ENCODE data around the gene DDX53.

DDX53 gene

DNA sequence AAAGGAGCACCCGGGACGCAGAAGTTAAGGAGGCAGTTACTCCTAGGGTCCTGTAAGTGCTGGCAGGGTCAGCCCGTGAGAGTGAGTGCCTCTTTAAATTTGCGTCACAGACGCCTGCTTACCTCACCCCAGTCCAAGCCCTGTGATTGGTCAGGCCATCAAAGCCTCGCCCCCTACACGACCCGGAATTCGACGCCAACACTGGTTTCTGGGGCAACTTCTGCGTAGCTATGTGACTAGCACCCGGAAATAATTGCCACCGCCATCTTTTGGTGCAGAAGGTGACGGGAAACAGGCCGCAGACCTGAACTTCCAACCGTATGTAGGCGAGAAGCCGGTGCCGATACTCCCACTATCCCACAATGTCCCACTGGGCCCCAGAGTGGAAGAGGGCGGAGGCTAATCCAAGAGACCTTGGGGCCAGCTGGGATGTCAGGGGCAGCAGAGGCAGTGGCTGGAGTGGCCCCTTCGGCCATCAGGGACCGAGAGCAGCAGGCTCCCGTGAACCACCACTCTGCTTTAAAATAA lies at the start of gene DDX53:
TSS of gene DDX53 (plus strand) at position 265 of the 528 bp plus-strand sequence. CDS start at position 363, 98 bp downstream.
- H3K27me3 Mint-ChIP-seq, result no peaks in the 10 kb centered on the region
- no peaks in the 10 kb centered on the region for H3K4me1 Mint-ChIP-seq (ENCODE audit: low read depth)
- H3K9me3 Mint-ChIP-seq, result no peaks in the 10 kb centered on the region

DNA sequence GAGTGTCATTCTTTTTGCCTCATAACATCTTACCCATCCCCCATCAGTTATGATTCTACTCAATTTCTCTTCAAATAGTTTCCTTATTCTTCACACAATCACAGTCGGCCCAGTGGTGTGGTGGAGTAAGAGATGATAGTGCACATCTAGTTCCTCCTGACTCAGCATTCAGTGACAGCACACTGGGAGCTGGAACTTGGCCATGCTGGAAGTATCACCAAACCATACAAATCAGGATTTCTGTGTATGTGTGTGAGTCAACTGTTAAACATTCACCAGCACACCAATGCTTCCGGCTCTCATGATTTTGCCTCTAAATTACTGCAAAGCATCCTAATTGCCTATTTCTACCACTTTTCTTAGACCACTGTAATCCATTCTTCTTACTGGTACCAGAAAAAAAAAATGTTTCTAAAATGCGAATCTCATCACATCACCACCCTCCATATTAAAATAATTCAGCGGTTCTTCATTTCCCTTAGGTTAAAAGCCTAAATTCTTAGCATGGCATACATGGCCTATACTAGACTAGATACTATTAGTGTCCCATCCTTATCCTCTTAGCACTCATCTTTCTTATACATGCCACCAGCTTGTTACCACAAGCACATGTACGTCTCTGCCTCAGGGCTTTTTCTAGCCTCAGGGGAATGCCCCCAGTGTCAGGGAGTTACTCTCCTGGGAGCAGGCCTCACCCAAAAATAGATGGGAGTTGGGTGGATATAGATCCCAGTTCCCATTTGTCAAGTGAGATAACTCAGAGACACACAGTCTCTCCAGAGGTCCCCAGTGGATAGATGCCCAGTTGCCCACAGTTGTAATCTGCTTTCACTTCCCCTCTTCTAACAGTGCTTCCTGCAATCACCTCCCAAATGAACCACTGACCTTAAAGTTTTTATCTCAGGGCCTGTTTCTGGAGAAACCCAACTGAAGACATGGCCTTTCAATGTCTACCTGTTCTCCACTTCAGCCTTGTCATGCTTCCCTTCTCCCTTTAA lies 49.2 kb upstream of the DDX53 start:
- Mint-ChIP-seq H3K27me3 (no peaks in the 10 kb centered on the region), H3K4me3 (no peak overlapping the region), H3K36me3 (ENCODE audit: low read depth) (no peaks in the 10 kb centered on the region), H3K4me1 (ENCODE audit: low read depth) (no peaks in the 10 kb centered on the region), H3K27ac (no peak overlapping the region), H3K9me3 (no peaks in the 10 kb centered on the region)

More for the DNA sequence above, at the start of gene DDX53:
- no peak within 1 kb of the TSS for H3K27ac Mint-ChIP-seq
- H3K36me3 Mint-ChIP-seq (ENCODE audit: low read depth), result no peaks in the 10 kb centered on the region
- H3K4me3 Mint-ChIP-seq, result no peak within 1 kb of the TSS

DNA sequence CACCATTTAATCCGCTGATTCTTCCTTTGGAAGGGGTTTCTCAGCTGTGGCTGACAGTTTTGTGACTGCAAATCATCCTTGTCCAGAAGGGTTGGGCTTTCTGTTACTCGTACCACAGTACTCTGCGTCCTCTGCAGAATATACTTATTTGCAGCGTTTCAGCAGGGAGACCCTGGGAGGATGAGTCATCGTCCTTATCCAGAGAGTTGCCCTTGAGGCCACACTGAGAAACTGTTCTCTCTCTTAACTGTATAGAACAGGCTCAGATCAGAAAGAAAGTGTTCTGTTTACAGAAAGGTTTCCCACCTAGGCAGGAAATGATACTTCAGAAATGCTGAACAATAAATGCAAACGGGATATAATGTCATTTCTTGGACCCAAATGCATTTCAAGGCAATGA lies 47.8 kb upstream of the DDX53 start:
- no peaks in the 10 kb centered on the region for H3K4me1 Mint-ChIP-seq (ENCODE audit: low read depth)
- no peak overlapping the region for H3K4me3 Mint-ChIP-seq
- H3K27ac Mint-ChIP-seq, result no peak overlapping the region
- no peaks in the 10 kb centered on the region for H3K27me3 Mint-ChIP-seq
- no peaks in the 10 kb centered on the region for H3K36me3 Mint-ChIP-seq (ENCODE audit: low read depth)
- no peaks in the 10 kb centered on the region for H3K9me3 Mint-ChIP-seq

DNA sequence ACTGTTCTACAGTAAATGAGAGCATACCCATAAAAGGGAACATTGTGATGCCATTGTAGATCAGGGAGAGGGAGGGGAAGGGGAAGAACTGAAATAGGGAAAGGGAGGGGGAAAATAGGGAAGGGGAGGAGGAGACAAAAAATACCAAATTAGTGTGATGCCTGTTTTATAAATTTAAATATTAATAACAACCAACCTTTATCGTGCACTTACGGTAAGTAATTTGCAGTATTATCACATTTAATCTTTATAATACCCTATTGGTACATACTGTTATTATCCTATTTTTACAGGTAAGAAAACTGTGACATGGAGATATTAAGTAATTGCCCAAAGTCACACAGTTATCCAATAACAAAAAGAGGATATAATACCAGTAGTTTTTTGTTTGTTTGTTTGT lies 41.5 kb upstream of the DDX53 start:
- Mint-ChIP-seq H3K4me1 (ENCODE audit: low read depth) (no peaks in the 10 kb centered on the region), H3K27ac (no peak overlapping the region), H3K27me3 (no peaks in the 10 kb centered on the region), H3K9me3 (no peaks in the 10 kb centered on the region), H3K4me3 (no peak overlapping the region), H3K36me3 (ENCODE audit: low read depth) (no peaks in the 10 kb centered on the region)

DNA sequence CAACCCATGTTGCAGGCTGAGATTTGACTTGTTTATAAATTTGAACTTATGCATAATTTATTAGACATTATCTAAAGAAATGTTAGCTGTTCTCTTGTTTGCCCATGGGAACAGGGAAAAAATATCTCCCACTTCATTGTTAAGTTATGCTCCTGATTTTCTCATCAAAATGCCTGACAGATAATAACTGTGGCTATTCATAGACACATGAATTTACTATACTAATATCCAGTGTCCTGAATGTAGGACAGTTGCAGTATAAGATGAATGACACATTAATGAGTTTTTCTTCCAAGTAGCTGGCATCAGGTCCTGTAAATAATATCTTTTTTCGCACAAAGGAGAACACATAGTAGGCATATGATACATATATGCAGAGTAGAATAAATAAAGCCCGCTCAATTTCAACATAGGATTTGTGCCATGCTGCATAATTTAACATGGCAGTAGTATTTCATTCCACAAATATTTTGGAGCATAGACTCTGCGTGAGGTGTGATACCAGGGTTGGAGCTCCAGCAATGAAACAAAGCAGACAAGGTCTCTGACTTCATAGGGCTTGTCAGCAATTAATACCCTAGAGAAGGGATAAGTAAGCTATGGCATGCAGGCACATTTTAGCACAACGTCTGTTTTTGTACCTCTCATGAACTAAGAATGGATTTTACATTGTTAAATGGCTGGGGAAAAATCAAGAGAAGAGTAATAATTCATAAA lies 40.4 kb upstream of the DDX53 start:
- no peaks in the 10 kb centered on the region for H3K9me3 Mint-ChIP-seq
- no peaks in the 10 kb centered on the region for H3K4me1 Mint-ChIP-seq (ENCODE audit: low read depth)
- H3K27ac Mint-ChIP-seq, result no peak overlapping the region
- no peaks in the 10 kb centered on the region for H3K36me3 Mint-ChIP-seq (ENCODE audit: low read depth)
- no peaks in the 10 kb centered on the region for H3K27me3 Mint-ChIP-seq
- H3K4me3 Mint-ChIP-seq, result no peak overlapping the region

DNA sequence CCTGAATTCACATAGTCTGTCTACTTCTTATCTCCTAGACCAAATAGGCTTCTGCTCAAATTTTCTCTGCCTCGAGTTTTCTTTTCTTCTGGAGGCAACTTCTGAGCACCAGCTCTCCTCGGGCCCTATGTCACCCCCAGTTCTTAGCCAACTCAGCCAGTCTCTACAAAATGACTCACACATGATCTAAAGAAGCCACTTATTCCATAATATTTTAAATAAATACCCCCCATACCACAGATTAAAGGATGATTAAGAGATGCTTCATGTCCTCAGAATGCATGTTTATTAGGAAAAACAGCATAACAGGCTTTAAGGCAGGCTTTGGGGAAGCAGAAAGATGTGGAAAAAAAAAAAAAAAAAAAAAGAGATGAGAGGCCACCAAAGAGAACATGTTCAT lies 36.6 kb upstream of the DDX53 start:
- no peaks in the 10 kb centered on the region for H3K4me1 Mint-ChIP-seq (ENCODE audit: low read depth)
- no peak overlapping the region for H3K4me3 Mint-ChIP-seq
- H3K9me3 Mint-ChIP-seq, result no peaks in the 10 kb centered on the region
- H3K27ac Mint-ChIP-seq, result no peak overlapping the region
- H3K36me3 Mint-ChIP-seq (ENCODE audit: low read depth), result no peaks in the 10 kb centered on the region
- H3K27me3 Mint-ChIP-seq, result no peaks in the 10 kb centered on the region

DNA sequence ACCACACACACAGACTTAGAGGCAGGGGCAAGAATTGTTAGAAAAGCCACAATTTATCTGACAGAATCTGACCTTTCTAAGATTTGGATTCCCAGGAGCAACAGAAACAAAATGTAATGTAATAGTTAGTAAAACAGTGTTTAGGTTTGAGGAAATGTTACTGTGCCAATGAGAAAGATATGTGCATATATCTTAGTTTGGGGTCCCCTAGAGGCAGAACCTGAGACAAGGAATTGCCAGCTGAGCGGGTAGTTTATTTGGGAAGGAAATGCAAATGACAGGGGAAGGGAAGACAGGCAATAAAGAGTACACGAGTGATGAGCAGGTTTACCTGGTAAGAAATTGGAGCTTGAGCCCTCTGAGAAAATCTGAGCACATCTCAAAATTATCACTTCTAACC lies 31.3 kb upstream of the DDX53 start:
- Mint-ChIP-seq H3K9me3 (no peaks in the 10 kb centered on the region), H3K27ac (no peak overlapping the region), H3K27me3 (no peaks in the 10 kb centered on the region), H3K36me3 (ENCODE audit: low read depth) (no peaks in the 10 kb centered on the region), H3K4me3 (no peak overlapping the region), H3K4me1 (ENCODE audit: low read depth) (no peaks in the 10 kb centered on the region)

DNA sequence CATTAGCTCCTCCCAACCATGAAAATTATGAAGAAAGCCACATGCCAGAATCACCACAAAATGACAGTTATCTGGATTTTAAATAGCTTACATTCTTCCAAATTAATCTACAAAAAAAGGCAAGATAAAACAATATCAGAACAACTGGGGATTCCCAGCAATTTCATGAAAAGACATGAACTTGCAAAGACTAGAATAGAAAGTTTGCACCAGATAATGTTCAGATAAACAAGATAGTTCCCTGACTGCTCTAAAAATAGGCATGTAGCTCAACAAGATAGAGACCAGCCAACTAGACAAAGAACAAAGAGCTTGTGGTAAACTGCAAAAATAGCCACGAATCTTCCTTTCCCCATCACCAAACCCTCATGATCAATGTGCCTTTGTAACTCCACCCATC lies 30.3 kb upstream of the DDX53 start:
- Mint-ChIP-seq H3K4me1 (ENCODE audit: low read depth) (no peaks in the 10 kb centered on the region), H3K36me3 (ENCODE audit: low read depth) (no peaks in the 10 kb centered on the region), H3K4me3 (no peak overlapping the region), H3K27ac (no peak overlapping the region), H3K9me3 (no peaks in the 10 kb centered on the region), H3K27me3 (no peaks in the 10 kb centered on the region)

DNA sequence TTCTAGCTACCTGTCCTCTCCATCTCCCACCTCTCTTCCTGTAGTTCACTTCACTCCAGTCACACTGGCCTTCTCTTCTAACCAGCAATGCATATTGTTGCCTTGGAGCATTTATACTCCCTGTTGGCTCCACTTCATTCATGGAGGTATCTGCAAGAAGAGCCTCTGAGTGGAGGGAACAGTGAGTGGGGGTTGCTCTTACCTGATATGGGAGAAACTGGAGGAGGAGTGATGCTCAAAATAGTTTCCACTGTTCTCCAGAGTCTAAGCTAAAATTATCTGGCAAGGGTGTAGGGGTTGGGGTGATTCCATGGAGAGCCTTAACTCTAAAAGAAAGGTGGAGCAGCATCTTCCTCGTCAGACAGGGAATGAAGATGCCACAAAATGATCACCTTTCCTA lies 28.9 kb upstream of the DDX53 start:
- H3K36me3 Mint-ChIP-seq (ENCODE audit: low read depth), result no peaks in the 10 kb centered on the region
- H3K9me3 Mint-ChIP-seq, result no peaks in the 10 kb centered on the region
- H3K4me1 Mint-ChIP-seq (ENCODE audit: low read depth), result no peaks in the 10 kb centered on the region
- no peaks in the 10 kb centered on the region for H3K27me3 Mint-ChIP-seq
- H3K27ac Mint-ChIP-seq, result no peak overlapping the region
- no peak overlapping the region for H3K4me3 Mint-ChIP-seq

DNA sequence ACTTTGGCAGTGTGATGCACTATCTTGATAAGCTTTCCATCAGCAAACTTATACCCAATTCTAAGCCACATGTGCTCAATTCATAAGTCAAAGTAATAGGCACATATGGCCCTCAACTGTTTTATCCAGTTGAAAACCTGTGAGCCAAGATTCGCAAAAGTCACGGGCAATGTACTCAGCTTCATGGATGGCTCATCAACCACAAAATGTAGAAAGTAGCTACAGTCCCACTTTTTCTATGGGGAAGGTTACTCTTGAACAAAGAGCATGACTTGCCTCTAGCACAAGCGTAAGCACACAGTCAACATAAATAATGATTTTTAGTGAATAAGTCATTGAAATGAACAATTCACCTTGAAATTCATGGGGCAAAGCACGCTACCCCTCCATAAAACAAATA lies 25.1 kb upstream of the DDX53 start:
- H3K4me1 Mint-ChIP-seq (ENCODE audit: low read depth), result no peaks in the 10 kb centered on the region
- H3K9me3 Mint-ChIP-seq, result no peaks in the 10 kb centered on the region
- no peak overlapping the region for H3K4me3 Mint-ChIP-seq
- H3K27me3 Mint-ChIP-seq, result no peaks in the 10 kb centered on the region
- H3K36me3 Mint-ChIP-seq (ENCODE audit: low read depth), result no peaks in the 10 kb centered on the region
- no peak overlapping the region for H3K27ac Mint-ChIP-seq

DNA sequence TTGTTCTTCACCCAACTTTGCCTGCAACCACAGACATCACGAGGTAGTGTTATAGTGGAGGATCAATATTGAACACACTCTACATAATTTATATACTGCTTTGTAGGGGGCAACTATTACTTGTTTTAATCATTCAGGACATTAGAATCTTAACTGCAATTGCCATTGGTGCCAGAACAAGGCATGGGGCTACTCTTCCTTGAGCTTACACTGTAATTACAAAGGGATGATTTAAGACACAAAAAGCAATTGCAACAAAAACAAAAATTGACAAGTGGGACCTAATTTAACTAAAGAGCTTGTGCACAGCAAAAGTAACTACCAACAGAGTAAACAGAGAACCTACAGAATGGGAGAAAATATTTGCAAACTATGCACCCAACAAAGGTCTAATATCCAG lies 24.0 kb upstream of the DDX53 start:
- no peaks in the 10 kb centered on the region for H3K4me1 Mint-ChIP-seq (ENCODE audit: low read depth)
- H3K9me3 Mint-ChIP-seq, result no peaks in the 10 kb centered on the region
- no peaks in the 10 kb centered on the region for H3K36me3 Mint-ChIP-seq (ENCODE audit: low read depth)
- no peak overlapping the region for H3K4me3 Mint-ChIP-seq
- H3K27ac Mint-ChIP-seq, result no peak overlapping the region
- no peaks in the 10 kb centered on the region for H3K27me3 Mint-ChIP-seq

DNA sequence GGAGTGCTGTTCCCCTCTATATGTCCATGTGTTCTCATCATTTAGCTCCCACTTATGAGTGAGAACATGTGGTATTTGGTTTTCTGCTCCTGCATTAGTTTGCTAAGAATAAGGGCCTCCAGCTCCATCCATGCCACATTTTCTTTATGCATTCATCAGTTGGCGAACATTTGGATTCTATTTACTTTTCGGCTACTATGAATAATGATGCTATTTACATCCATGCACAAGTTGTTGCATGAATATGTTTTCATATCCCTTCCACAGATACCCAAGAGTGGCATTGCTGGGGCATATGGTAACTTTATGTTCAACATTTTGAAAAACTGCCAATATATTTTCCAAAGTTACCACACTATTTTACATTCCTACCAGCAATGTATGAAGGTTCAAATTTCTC lies 13.8 kb upstream of the DDX53 start:
- Mint-ChIP-seq H3K4me3 (no peak overlapping the region), H3K27ac (no peak overlapping the region), H3K9me3 (no peaks in the 10 kb centered on the region), H3K4me1 (ENCODE audit: low read depth) (no peaks in the 10 kb centered on the region), H3K36me3 (ENCODE audit: low read depth) (no peaks in the 10 kb centered on the region), H3K27me3 (peaks cover 3% of the 10 kb centered on the region)

DNA sequence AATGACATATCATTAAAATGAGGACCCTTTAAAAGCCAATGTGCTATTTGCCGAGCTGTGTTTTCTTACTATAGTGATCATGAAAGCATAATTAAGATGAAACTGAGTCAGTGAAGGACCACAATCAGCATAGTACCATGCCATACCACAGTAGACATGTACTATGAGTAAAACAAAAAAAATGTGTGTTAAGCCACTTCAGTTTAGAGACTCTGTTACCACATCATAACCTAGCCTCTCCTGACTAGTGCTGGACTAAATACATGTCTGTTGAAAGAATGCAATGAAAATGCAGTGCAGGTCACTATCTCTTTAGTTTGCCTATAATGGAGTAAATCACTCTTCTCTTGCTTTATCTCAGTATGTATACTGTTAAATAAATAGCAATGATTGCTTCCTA lies 12.3 kb upstream of the DDX53 start:
- Mint-ChIP-seq H3K4me1 (ENCODE audit: low read depth) (no peaks in the 10 kb centered on the region), H3K36me3 (ENCODE audit: low read depth) (no peaks in the 10 kb centered on the region), H3K9me3 (no peaks in the 10 kb centered on the region), H3K27me3 (peaks cover 3% of the 10 kb centered on the region), H3K4me3 (no peak overlapping the region), H3K27ac (no peak overlapping the region)

DNA sequence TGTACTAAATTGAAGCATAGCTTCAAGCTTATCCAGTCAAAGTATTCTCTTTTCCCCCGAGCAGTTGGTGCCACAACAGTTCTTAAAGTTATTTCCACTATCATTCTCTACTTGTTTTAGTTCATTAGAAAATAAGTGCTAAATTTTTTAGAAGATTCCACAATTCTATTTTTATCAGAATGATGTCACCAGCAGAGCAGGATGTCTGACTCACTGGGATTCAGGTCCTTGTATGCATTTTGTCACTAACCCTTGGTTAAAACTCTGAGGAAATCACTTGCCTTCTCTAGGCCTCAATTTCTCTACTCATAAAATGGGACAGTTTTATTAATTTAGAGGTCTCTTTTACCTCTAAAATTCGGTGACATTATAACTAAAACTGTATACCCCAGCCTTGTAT lies 3.4 kb downstream of the DDX53 start:
- Mint-ChIP-seq H3K4me1 (ENCODE audit: low read depth) (no peaks in the 10 kb centered on the region), H3K9me3 (peaks cover 4% of the 10 kb centered on the region), H3K36me3 (ENCODE audit: low read depth) (no peaks in the 10 kb centered on the region), H3K27ac (no peak overlapping the region), H3K27me3 (no peaks in the 10 kb centered on the region), H3K4me3 (no peak overlapping the region)

DNA sequence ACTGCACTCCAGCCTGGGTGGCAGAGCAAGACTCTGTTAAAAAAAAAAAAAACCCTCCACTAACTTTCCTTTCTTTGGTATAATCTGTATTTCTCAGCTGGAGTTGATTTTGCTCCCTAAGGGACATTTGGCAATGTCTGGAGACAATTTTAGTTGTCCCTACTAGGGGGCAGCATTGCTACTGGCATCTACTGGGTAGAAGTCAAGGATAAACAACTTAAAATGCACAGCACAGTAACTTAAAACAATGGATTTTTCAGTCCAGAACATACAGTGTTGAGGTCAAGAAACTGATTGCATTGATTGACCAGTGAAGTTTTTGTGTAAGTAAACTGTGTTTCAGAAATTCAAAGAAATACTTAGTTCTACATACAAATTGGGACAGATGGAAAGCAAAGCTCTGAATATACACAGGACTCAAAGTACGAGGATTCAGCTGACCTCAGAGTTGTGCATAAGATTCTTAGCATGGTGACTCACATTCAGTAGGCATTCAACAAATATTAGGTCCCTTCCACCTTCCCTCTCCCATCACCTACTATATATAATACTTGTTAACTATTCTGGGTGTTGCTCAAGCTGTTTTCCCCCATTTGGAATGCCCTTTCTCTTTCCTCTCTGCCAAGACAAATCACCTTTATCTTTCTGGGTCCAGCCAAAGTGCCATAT lies 8.8 kb downstream of the DDX53 start:
- Mint-ChIP-seq H3K4me1 (ENCODE audit: low read depth) (peaks cover 7% of the 10 kb centered on the region), H3K4me3 (no peak overlapping the region), H3K9me3 (peaks cover 4% of the 10 kb centered on the region), H3K27me3 (no peaks in the 10 kb centered on the region), H3K27ac (no peak overlapping the region), H3K36me3 (ENCODE audit: low read depth) (no peaks in the 10 kb centered on the region)

All from stimulated activated naive CD8-positive, alpha-beta T cell treated with anti-CD3 and anti-CD28 coated beads, Interleukin-15, Interleukin-2, amounts not matched to agents 100 ng/mL and 50 ng/mL, for 24 hours (primary cell).